SW480 (cell line): ENCODE results near the gene RPS6KB2.

Experiments
- DNase-seq: peaks from one replicate; pipeline ENCODE4 v3.0.0-alpha.2; 2016; ENCODE audit warnings: low spot score

The RPS6KB2 gene

DNA sequence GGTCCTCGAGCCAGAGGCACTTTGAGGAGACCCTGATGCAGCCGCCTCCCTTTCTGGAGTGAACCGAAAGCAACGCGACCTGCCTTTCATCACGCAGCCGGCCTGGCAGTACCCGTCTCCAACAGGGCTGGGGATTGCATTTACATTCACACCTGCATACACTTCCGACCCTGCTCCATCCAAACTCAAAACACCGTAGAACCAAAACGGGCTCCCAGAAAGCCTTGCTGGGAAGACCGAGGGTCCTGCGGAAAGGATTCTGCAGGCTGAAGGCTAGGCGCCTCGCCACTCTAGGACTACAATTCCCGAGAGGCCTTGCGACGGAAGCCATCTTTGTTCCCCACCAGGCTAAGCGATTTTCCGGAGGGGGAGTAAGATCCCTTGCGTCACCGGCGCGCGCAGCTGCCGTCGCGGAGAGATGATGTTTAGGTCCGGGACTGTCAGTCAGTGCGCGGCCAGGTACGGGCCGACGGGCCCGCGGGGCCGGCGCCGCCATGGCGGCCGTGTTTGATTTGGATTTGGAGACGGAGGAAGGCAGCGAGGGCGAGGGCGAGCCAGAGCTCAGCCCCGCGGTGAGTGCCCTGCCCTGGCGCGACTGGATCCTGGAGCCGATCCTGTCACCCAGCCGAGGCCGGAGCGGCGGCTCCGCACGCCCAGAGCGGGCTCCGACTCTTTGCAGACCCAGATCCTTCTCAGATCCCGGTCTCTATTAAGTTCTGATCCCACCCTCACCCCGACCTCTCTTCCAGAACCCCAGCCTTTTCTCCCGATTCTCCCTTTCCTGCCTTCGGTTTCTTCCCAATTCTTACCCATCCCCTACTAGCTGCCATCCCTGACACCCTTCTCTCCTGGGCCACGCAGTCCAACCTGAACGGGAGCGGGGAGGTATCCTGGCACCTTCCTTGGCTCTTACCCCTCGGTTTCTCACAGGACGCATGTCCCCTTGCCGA is at the start of gene RPS6KB2:
Gene RPS6KB2 (plus strand): TSS at position 443 of the 950 bp plus-strand sequence. CDS start 52 bp downstream, at position 495.
- DNase-seq = peak; percentile 97

DNA sequence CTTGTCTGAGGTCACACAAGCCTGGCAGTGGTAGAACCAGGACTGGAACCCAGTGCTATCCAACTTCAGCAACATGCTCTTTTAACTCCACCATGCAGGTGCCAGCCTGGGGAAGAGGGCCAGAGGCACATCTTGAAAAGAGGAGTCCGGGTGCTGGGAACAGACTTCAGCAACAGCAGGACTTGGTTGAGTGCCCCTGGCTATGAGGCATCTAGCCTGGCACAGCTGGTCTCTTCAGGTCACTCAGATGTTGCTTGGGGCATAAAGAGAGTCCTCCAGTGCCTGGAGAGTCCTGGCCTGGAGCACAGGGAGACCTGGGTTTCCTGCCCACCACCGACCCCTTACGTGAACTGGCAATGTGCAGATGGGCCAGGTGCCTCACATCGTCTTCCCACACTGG is 49.8 kb upstream of the RPS6KB2 start:
- DNase-seq = no peak

DNA sequence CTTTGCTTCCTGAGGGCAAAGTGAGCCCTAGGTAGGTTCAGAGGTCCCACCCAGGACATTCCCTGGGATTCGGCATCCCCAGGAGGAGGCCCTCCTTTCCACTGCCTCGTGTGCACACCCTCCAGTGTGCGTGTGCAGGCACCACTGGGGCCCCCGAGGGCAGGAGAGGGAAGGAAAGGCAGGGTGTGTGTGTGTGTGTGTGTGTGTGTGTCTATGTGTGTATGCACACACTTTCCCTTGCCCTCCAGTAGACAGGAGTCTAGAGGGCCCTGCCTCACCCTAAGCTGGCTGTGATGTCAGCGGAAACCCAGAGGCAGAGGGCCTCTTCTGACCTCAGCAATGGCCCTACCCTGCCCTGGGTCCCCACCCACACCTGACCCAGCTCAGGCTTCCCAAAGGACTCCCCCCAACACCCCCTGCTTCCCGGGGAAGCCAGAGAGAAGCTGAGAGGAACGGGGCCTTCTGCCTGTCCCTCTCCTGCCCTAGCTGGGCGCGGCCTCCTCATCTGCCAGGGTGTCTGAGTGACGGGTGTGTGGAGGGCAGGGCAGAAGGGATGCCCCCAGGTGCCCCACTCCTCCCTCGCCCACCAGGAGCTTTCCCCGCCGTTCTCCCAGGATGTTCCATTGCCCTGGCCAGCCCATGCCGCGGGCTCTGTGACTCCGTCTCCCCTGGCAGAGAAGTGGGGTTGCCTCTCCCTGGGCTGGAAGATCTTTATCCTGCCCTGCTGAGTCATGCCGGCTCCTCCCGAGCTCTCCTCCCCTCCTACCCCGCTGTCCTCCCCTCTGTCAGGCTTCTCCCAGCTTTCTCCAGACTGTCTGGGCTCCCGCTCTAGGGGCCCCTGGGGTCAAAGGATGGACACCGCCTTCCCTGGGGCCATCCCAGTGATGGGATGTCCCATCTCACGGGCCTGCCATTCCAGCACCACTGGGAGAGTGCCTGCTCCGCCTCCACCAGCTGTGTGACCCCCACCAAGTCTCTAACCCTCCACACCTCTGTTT is 48.9 kb upstream of the RPS6KB2 start:
- DNase-seq = peak; percentile 52

DNA sequence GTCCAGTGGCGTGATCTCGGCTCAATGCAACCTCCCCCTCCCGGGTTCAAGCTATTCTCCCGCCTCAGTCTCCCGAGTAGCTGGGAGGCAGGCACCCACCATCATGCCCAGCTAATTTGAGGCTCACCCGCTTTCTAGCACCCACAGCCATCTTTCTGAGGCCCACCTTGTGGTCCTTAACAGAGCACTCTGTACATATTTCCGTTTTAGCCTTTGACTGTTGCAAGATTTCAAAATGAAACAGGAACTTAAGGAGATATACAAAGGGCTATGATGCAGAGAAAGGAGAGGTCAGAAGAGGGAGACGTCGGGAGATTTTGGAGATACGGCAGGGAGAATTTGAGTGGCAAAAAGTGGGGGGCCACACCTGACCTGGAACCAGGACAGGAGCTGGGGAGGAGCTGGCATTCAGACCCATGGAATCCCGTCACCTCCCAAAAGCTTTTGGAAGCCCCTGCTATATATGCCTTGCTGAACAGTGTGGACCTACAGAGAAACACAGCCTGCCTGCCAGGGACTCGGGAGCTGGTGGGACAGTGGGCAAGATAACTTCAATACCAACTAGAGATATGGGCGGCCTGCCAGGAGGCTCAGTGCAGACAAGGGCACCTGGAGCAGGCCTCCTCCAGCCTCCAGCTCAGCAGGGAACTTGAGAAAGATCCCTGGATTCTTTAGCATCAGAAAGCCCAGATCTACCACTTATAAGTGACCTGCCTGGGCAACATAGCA is 46.9 kb upstream of the RPS6KB2 start:
- DNase-seq = no peak

DNA sequence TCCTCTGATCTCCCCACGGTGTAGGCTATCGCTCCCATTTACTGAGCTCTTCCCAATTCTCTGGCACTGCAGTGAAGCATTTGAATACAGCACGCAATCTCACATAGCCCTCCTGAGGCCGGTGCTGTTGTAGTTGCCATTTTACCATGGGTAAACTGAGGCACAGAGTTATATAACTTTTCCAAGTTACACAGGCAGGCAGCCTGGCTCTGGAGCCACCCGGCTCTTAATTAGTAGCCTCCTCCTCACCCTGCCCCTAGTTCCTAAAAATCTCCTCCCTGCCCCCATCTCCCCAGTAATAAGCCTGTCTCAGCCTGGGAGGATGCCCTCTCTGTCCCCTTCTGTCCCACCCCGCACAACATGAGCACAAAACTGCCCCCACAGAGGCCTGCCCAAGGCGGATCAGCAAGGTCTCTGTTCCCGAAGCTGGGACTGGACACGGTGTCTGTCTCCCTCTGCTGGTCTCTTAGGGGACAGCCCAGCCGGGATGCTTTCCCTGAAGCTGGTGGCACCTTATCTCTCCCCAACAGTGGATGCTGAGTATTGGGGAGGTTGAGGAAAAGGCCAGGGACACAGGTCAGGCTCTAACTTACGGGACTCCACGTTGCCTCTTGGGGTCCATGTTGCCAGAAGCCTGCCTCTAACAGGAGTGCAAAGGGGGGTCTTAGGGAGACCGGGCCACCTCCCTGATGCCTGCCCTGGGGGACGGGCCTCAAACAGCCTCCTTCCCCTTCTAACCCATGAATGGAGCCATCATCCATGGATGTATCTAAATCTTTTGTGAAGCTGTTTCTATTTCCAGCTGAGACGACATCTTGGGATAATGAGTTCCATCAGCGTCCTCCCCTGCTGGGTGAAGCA is 45.8 kb upstream of the RPS6KB2 start:
- DNase-seq = peak; percentile 72

DNA sequence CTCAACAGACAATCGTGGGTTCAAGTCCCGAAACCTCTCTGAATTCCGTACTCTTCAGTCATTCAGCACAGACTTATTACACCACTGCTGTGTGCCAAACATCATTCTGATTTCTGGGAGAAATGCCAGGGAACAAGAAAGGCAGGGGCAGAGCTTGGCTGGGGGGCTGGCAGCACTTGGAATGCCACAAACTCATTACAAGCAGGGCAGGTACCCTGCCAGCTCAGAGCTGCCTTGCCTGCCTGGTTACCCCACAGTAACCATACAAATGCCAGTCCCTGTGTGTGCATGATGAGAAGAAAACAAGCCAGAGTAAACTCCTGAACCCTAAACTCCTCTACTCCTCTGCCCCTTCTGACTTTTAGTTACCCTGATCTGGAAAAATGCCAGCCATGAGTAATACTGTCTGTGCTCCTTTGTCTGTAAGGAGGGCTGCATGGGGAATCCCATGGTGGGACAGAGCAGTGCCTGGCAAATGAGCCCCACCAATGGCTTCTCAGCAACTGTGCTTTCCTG is 43.4 kb upstream of the RPS6KB2 start:
- no peak for DNase-seq

DNA sequence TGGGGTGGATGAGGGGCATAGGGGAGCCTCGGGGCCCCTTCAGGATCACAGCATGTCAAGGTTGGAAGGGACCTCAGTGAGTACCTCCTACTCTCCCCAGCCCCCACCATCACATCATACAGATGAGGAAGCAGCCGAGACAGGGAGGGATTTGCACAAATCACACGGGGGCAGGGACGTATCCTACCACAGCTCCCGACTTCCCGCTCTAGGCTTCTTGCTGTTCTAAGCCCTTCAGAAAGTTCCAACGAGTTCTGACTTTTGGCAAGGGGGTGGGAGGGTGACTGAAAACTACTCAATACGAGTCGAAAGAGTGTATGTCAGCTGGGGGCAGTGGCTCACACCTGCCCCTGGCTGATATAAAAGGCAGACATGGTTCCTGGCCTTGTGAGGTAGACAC is 41.2 kb upstream of the RPS6KB2 start:
- no peak for DNase-seq

DNA sequence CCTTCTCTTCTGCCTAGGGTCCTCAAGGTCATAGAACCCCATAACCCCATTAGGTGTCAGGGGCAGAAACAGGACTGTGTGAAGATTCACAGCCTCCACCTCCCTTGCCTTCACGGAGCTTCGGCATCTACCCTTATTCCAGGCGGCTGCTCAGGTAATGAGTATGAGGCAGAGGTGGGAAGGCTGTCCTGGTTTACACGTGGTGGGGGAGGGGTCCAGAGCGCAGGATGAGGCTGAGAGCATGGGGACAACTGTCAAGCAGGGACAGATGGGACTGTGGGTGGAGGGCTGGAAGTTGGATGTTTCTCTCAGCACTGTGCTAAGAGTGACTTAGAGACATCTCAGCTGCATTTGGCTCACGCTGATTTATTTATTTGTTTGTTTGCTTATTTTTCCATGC is 40.8 kb upstream of the RPS6KB2 start:
- no peak for DNase-seq

DNA sequence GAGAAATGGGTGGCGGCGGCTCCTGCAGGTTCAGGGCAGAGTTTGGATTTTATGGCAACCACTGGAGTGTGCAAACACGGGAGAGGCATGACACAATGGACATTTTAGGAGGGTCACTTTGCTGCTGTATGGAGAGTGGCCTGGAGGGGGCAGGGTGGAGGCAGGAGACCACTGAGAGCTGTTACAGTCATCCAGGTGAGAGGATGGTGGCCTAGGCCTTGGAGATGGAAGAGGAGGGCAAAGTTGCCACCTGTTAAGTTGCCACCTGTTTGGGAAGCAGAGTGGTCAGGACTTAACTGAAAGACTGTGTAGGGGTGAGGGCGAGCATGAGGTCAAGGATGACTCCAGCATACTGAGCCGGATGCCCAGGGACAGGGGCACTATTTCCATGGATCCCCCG is 38.8 kb upstream of the RPS6KB2 start:
- DNase-seq = peak; percentile 63

DNA sequence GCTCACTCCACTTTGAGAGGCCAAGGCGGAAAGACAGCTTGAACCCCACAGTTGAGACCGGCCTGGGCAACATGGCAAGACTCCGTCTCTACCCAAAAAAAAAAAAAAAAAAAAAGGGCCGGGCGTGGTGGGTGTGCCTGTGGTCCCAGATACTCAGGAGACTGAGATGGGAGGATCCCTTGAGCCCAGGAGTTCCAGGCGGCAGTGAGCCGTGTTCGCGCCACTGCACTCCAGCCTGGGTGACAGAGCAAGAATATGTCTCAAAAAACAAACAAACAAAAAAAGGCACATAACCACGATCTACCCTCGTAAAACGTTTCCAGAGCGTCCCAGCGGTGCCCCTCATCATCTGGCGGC is 37.4 kb upstream of the RPS6KB2 start:
- DNase-seq = no peak

DNA sequence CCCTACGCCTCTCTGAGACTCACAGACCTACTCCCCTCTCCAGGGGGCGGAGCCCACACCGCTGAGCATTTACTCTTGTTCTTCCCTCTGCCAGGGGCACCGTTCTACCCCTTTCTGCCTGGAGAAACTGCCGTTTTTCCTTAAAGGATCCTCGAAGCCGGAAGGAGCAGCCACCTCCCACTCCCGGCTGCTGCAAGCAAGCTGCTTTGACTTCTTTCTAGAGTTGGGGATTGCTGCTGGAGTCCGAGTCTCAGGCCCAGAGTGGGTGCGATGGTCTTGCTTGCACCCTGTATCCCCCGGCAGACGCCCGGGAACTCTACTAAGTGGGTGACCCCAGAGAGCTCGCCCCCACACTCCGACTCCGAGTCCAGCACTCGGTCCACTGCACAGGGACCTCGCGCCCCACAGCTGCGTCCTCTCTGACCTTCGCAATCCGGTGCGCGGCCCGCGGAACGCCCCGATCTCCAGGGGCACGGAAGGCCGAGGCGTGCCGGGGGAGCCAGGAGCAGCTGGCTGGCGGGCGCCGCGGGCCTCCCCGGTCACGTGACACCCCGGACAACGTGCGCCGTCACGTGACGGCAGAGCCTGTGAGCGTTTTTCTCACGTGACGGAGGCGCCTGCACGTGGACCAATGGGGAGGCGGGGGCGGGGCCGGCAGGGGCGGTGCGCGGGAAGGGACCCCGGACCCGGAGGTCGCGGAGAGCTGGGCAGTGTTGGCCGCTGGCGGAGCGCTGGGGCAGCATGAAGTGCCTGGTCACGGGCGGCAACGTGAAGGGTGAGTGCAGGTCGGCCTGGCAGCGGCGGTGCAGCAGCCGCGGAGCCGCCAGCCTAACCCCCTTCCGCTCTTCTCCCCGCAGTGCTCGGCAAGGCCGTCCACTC is 36.8 kb upstream of the RPS6KB2 start, which contains the start of gene RAD9A:
Gene RAD9A (plus strand): TSS at position 683 of the 879 bp plus-strand sequence. CDS start 59 bp downstream, at position 742.
- DNase-seq = peak; percentile 93

DNA sequence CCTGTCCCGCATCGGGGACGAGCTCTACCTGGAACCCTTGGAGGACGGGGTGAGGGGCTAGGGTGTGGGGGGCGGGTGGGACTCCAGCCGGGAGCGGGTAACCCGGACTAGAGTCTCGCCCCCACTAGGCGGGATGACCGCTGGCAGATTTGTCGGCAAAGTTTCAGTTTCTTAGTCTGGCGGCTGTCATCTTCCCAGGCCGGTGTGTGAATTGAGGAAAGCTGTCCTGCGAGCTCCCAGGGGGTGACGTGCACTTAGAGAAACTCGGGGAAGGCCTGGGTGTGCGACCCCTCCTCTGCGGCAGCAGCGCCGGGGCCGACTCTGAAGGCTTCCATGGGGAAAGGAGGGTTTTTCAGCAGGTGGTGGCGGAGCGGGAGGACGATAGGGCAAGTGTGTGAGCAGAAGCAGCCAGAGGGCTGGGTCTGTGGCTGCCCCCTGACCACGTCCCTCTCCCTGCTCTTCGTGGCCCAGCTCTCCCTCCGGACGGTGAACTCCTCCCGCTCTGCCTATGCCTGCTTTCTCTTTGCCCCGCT is 36.0 kb upstream of the RPS6KB2 start:
- DNase-seq = no peak

DNA sequence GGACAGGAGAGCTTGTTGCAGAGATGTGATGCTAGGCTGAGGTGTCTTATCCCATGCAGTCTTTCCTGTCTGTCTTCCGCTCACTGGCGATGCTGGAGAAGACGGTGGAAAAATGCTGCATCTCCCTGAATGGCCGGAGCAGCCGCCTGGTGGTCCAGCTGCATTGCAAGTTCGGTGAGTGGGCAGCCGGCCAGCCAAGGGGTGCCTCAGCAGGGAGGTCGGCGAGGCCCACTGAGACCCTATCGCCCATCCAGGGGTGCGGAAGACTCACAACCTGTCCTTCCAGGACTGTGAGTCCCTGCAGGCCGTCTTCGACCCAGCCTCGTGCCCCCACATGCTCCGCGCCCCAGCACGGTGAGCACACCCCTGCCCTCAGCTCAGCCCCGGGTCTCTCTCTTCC is 34.9 kb upstream of the RPS6KB2 start:
- DNase-seq = no peak

DNA sequence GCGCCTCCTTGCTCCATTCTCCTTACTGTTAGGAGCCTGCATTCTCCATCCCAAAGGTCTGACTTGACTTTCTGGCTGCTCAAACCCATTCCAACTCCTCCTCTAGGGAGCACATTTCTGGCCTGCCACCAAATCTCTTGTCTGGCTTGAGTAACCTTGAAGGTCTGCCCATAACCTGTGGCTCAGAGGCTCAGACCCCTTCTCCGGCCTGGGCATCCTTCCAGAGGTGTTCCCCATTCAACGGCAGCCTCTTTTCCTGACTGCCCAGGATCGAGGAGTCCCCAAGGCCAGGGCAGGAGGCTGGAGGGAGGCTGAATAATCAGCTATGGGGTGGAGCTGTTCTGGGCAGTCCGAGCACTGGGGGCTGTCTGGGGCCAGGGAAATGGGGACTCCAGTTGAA is 34.3 kb upstream of the RPS6KB2 start:
- no peak for DNase-seq

DNA sequence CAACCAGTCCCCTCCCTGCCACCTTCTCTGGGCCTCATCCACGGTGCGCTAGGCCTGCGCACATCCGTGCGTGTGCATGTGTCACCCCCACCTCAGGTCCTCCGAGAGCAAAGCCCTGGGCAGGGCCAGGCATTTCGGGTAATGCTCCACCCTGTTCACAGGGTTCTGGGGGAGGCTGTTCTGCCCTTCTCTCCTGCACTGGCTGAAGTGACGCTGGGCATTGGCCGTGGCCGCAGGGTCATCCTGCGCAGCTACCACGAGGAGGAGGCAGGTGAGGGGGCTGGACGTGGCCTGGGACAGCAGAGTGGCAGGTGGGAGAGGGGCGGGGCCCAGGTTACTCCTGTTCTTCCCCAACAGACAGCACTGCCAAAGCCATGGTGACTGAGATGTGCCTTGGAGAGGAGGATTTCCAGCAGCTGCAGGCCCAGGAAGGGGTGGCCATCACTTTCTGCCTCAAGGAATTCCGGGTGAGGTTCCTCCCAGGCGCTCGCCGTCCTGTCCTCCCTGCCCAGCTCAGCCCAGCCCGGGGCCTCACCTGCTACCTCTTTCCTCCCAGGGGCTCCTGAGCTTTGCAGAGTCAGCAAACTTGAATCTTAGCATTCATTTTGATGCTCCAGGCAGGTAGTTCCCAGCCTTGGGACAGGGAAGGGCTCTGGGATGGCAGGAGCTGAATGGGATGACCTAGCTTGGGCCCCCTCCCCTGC is 32.6 kb upstream of the RPS6KB2 start:
- DNase-seq = no peak

DNA sequence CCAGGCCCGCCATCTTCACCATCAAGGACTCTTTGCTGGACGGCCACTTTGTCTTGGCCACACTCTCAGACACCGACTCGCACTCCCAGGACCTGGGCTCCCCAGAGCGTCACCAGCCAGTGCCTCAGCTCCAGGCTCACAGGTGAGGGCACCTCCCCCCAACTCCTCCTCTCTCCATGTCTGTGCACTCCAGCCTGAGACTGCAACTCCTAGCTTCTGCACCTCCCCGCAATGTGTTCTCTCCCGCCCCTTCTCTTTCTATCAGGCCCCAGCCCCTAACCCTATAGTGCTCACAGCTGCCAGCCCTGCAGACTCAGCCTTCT is 32.1 kb upstream of the RPS6KB2 start:
- no peak for DNase-seq

DNA sequence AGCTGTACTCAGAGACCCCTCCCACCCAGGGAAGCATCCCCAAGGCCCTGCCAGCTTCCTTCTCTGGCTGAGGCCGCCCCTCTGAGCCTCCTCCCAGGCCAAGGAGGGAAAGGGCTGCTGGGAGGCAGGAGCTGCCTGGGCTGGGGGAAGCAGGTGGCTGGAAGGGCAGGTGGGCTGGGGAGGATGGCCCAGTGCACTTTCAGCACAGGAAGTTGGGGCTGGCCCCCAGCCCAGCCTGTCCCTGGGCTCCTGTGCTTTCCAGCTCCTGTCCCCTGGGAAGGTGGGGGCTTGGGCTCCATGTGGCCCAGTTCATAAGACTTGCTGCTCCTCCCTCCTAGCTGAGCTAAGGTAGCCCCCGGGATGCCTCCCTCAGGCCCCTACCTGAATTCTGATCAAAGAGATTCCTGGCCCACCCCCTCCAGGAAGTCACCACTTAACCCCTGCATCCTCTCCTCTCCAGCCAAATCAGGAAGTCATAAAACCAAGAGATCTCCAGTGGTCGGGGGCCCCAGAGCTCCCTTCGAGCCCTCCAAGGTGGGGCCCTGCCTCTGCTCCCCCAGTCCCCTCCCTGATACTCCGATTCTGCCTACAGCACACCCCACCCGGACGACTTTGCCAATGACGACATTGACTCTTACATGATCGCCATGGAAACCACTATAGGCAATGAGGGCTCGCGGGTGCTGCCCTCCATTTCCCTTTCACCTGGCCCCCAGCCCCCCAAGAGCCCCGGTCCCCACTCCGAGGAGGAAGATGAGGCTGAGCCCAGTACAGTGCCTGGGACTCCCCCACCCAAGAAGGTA is 31.5 kb upstream of the RPS6KB2 start:
- no peak for DNase-seq

DNA sequence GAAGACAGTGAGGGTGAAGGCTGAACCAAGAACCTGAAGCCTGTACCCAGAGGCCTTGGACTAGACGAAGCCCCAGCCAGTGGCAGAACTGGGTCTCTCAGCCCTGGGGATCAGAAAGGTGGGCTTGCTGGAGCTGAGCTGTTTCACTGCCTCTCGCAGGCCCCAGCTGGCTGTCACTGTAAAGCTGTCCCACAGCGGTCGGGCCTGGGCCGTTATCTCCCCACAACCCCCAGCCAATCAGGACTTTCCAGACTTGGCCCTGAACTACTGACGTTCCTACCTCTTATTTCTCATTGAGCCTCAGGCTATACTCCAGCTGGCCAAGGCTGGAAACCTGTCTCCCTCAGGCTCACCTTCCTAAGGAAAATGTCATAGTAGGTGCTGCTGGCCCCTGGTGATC is 30.8 kb upstream of the RPS6KB2 start:
- DNase-seq = no peak
